ENCODE data around the gene RASSF7. TPM values are rescaled to one million over a fixed set of nuclear protein-coding genes. Genes with fewer than 3 reads are reported as not detected.
"Not testable (repeated sequence)": the region's sequence is repeated elsewhere in the genome, so short reads cannot be mapped to it uniquely, and the experiment has no call there.

The RASSF7 gene
- total RNA-seq, 1 donor from 2014 or later: 12.8 TPM

- H3K79me2 ChIP-seq (ENCODE audit: low read depth): peaks cover 7% of the 10 kb centered on the region
- Mint-ChIP-seq H3K36me3 (no peaks in the 10 kb centered on the region), H3K27ac (peak overlapping the region; percentile 72), H3K4me3 (peak overlapping the region; percentile 86), H3K27me3 (ENCODE audit: insufficient read depth, low read depth) (peaks cover 11% of the 10 kb centered on the region), H3K9me3 (no peaks in the 10 kb centered on the region), H3K4me1 (peaks cover 19% of the 10 kb centered on the region)
- TF ChIP-seq EZH2phosphoT487 (IDR thresholded peaks at IDR 0.05): no peak
- TF ChIP-seq EZH2 (IDR thresholded peaks at IDR 0.05): no peak
- no peak for TF ChIP-seq CTCF (IDR thresholded peaks at IDR 0.05)
- peaks cover 36% of the 10 kb centered on the region for H3K4me1 ChIP-seq
- DNase-seq (ENCODE audit: low spot score): peak; percentile 56
- H3K27ac ChIP-seq: no peak overlapping the region
- H3K4me3 ChIP-seq: peak overlapping the region; percentile 90
- peaks cover 35% of the 10 kb centered on the region for H4K20me1 ChIP-seq (ENCODE audit: low read depth)
- peak overlapping the region; percentile 27 for H3K9ac ChIP-seq
- peak overlapping the region; percentile 98 for H3K4me2 ChIP-seq
- H2AFZ ChIP-seq (replicated peaks): no peak overlapping the region
- H3K27me3 ChIP-seq: peaks cover 4% of the 10 kb centered on the region
- no peaks in the 10 kb centered on the region for H3K9me3 ChIP-seq (ENCODE audit: low read depth)
- H3F3A ChIP-seq (ENCODE audit: low read depth): peaks cover 51% of the 10 kb centered on the region
- H3K36me3 ChIP-seq: no peaks in the 10 kb centered on the region
Observed at GRCh38 chr11:569158-569885, 8.6 kb downstream of the RASSF7 start.

- no peaks in the 10 kb centered on the region for H3K9me3 ChIP-seq (ENCODE audit: low read depth)
- peaks cover 12% of the 10 kb centered on the region for H3K79me2 ChIP-seq (ENCODE audit: low read depth)
- no peak overlapping the region for H3K9ac ChIP-seq
- H3K4me1 Mint-ChIP-seq: peaks cover 28% of the 10 kb centered on the region
- H3K27me3 Mint-ChIP-seq (ENCODE audit: insufficient read depth, low read depth): peaks cover 9% of the 10 kb centered on the region
- peaks cover 57% of the 10 kb centered on the region for H3F3A ChIP-seq (ENCODE audit: low read depth)
- H3K4me2 ChIP-seq: no peak overlapping the region
- H3K27ac Mint-ChIP-seq: peak overlapping the region; percentile 37
- peaks cover 35% of the 10 kb centered on the region for H3K4me1 ChIP-seq
- no peak overlapping the region for H3K4me3 Mint-ChIP-seq
- H2AFZ ChIP-seq (replicated peaks): no peak overlapping the region
- H3K36me3 Mint-ChIP-seq: no peaks in the 10 kb centered on the region
- no peaks in the 10 kb centered on the region for H3K36me3 ChIP-seq
- no peak overlapping the region for H3K27ac ChIP-seq
- peaks cover 23% of the 10 kb centered on the region for H4K20me1 ChIP-seq (ENCODE audit: low read depth)
- no peak for DNase-seq (ENCODE audit: low spot score)
- peaks cover 15% of the 10 kb centered on the region for H3K27me3 ChIP-seq
- no peaks in the 10 kb centered on the region for H3K9me3 Mint-ChIP-seq
- no peak overlapping the region for H3K4me3 ChIP-seq
- TF ChIP-seq EZH2 (IDR thresholded peaks at IDR 0.05) (no peak), EZH2phosphoT487 (IDR thresholded peaks at IDR 0.05) (no peak)
Observed at GRCh38 chr11:571802-572185, 11.0 kb downstream of the RASSF7 start.

- no peak for DNase-seq (ENCODE audit: low spot score)
- Histone ChIP-seq H2AFZ (replicated peaks) (no peak overlapping the region), H3K9me3 (ENCODE audit: low read depth) (no peaks in the 10 kb centered on the region), H3K27me3 (peaks cover 15% of the 10 kb centered on the region), H4K20me1 (ENCODE audit: low read depth) (peaks cover 25% of the 10 kb centered on the region), H3K4me2 (no peak overlapping the region), H3K79me2 (ENCODE audit: low read depth) (peaks cover 20% of the 10 kb centered on the region), H3K36me3 (no peaks in the 10 kb centered on the region), H3K4me1 (peaks cover 38% of the 10 kb centered on the region), H3F3A (ENCODE audit: low read depth) (peaks cover 58% of the 10 kb centered on the region), H3K27ac (no peak overlapping the region), H3K4me3 (no peak overlapping the region), H3K9ac (no peak overlapping the region)
- Mint-ChIP-seq H3K4me1 (peaks cover 34% of the 10 kb centered on the region), H3K27ac (no peak overlapping the region), H3K27me3 (ENCODE audit: insufficient read depth, low read depth) (peaks cover 6% of the 10 kb centered on the region), H3K4me3 (peak overlapping the region; percentile 65), H3K9me3 (no peaks in the 10 kb centered on the region), H3K36me3 (peaks cover 4% of the 10 kb centered on the region)
- TF ChIP-seq EZH2phosphoT487 (IDR thresholded peaks at IDR 0.05): no peak
- TF ChIP-seq EZH2 (IDR thresholded peaks at IDR 0.05): no peak
- TF ChIP-seq CTCF (IDR thresholded peaks at IDR 0.05): no peak
Observed at GRCh38 chr11:573146-573759, 12.5 kb downstream of the RASSF7 start.

- not testable (repeated sequence) for DNase-seq (ENCODE audit: low spot score); H2AFZ ChIP-seq (replicated peaks); H3K36me3 ChIP-seq; H3K27ac ChIP-seq; H3K9me3 ChIP-seq (ENCODE audit: low read depth); H3K9ac ChIP-seq; H3K9me3 Mint-ChIP-seq; H3K27me3 Mint-ChIP-seq (ENCODE audit: insufficient read depth, low read depth); H3K27ac Mint-ChIP-seq; H3K36me3 Mint-ChIP-seq
- Histone ChIP-seq H3F3A (ENCODE audit: low read depth) (peaks cover 55% of the 10 kb centered on the region), H3K4me3 (peak overlapping the region; percentile 67), H3K4me2 (peak overlapping the region; percentile 85), H3K4me1 (peaks cover 35% of the 10 kb centered on the region), H3K79me2 (ENCODE audit: low read depth) (peaks cover 28% of the 10 kb centered on the region), H3K27me3 (peaks cover 15% of the 10 kb centered on the region), H4K20me1 (ENCODE audit: low read depth) (peaks cover 33% of the 10 kb centered on the region)
- Mint-ChIP-seq H3K4me3 (peak overlapping the region; percentile 94), H3K4me1 (peaks cover 34% of the 10 kb centered on the region)
Observed at GRCh38 chr11:574031-574570, 13.3 kb downstream of the RASSF7 start.
